Measurements from ENCODE around the gene CAV2. TPM values are rescaled to one million over a fixed set of nuclear protein-coding genes. Genes with fewer than 3 reads are reported as not detected.

Gene CAV2
- total RNA-seq, 1 experiment from 2014 or later: 139 TPM

DNA sequence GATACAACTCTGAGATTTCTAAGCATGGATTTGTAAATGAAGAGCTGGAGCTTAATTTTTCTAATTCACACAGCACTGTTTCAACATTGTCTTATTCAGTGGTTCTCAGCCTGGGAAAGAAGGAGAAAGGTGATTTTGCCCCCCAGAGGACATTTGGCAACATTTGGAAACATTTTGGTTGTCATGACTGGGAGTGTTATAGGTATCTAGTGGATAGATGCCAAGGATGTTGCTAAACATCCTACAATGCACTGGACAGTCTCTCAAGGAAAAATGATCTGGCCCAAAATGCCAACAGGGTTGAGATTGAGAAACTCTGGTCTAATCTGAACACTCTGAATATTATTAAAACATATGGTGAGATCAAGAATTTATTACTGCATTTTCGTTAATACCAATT is 3.8 kb upstream of the CAV2 start:
- no peak for DNase-seq (ENCODE audit: low spot score)

DNA sequence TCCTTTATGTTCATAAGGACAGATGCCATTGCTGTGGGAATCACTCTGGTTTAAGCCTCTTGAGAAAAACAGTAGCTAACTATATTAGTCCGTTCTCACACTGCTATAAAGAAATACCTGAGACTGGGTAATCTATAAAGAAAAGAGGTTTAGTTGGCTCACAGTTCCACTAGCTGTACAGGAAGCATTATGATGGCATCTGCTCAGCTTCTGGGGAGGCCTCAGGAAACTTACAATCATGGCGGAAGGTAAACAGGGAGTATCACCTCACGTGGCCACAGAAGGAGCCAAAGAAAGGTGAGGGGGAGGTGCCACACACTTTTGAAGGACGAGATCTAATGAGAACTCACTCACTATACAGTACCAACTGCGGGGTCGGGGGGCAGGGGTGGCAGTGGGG is 2.9 kb upstream of the CAV2 start:
- no peak for DNase-seq (ENCODE audit: low spot score)

DNA sequence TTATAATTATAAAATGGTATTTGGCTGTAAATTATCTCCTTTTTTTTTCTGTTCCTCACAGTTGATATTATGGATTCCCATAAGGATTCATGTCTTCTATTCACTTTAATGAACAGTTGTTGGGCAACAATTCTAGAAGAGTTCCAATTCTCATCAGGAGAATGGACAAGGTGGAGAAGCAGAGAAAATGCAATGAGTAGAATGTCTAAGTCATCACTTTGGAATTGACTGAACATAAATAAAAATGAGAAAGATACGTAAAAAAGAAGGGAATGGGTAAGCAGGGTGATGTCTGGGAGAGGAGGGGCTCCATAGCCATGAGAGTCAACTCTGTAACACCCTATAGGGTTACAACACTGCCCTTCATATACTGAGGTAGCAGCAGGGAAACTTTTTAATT is 1.8 kb upstream of the CAV2 start:
- DNase-seq (ENCODE audit: low spot score): no peak

DNA sequence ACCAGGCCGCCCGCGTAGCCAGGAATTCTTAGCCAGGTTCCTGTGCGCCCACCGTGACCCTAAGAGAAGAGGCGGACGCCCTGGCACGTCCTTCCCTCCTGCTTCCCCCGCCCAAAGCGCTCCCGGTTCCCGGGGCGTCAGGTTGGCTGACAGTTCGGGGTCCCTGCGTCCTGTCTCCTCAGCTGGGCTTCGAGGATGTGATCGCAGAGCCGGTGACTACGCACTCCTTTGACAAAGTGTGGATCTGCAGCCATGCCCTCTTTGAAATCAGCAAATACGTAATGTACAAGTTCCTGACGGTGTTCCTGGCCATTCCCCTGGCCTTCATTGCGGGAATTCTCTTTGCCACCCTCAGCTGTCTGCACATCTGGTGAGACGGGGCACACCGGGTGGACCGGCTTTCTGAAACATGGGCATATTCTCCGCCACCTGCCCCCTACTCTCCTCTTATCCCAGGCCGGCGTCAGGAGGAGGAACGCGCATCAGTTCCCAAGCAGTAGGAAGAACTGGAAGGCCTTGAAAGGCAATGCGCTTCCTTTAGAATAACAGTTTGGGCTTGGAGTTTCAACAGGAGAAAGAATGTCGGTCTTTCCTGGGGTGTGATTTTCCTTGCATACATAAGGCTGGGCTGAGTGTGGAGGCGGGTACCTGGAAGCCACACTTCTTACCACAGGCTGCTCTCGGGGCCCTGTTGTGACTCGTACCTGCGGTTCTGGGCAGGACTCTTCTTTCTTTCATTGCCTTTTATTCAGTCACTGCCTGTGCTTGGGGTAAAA is 728 bp downstream of the CAV2 start:
- peak; percentile 60 for DNase-seq (ENCODE audit: low spot score)

GRCh38 chr7:116501425-116502167 is 2.1 kb downstream of the CAV2 start:
- DNase-seq (ENCODE audit: low spot score): peak; percentile 63

GRCh38 chr7:116502201-116503096 is 2.9 kb downstream of the CAV2 start:
- DNase-seq (ENCODE audit: low spot score): no peak

DNA sequence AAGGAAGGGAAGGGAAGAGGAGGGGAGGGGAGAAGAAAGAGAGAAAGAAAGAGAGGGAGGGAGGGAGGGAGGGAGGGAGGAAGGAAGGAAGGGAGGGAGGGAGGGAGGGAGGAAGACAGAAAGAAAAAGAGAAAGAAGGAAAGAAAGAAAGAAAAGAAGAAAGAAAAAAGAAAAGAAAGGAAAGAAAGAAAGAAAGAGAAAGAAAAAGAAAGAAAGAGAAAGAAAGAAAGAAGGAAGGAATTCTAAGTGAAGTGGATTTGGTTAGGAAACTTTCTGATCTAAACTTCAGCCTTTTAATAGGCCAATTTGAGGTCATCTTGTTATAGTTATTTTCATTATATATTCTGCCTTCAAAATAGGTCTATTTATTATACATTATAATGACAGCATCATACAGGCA is 4.3 kb downstream of the CAV2 start:
- DNase-seq (ENCODE audit: low spot score): no peak

GRCh38 chr7:116505278-116505677 is 5.7 kb downstream of the CAV2 start:
- no peak for DNase-seq (ENCODE audit: low spot score)

DNA sequence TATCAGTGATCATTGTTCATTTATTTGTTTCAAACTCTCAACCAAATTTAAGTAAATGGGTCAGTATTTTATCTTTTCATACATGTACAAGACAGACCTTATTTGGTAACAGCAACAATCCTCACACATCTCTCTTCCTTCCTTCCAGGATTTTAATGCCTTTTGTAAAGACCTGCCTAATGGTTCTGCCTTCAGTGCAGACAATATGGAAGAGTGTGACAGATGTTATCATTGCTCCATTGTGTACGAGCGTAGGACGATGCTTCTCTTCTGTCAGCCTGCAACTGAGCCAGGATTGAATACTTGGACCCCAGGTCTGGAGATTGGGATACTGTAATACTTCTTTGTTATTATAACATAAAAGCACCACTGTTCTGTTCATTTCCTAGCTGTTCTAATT is 6.3 kb downstream of the CAV2 start:
- no peak for DNase-seq (ENCODE audit: low spot score)

DNA sequence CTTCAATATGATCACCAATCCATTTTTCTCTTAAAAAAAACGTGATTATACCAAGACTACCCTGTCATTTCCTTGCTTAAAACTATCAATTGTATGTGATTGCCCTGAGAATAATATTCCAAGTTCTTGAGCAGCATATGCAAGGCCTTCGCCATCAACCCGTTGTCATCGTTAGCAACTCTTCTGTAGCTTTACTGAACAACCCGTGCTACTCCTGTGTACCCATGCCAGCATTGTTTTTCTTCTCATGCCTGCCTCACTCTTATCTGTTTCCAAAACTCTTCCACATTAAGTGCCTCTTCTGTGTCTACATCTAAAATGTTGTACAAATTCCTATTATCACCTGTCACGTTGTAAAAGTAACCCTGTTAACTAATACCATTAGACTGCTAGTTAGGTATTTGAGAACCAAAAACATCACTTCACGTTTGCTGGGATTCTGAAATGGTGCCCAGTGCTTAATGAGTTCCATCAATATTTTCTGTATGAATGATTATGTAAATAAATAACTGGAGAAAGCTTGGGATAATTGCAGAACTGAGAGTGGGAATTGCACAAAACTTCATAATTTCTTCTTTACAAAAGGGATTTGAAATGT is 10.5 kb downstream of the CAV2 start:
- no peak for DNase-seq (ENCODE audit: low spot score)

DNA sequence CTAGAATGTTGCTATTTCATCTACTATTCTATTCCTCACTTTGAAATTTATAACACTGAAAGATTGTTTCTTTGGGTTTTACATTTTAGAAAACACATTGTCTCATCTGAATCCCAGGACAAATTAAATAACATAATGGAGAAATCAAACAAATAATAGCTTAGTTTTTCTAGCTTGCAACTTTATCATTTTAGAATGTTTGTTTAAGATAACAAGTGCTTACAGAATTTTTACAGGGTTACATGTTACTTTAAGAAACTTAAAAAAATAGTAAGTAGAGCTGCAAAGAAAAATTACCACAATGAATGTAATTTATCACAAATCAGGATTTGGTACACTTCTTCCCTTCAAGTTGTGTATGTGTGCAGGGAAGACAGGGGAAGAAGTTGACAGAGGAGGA is 11.3 kb downstream of the CAV2 start:
- no peak for DNase-seq (ENCODE audit: low spot score)

- peak; percentile 95 for DNase-seq (ENCODE audit: low spot score)
Observed at GRCh38 chr7:116511552-116512519, 12.3 kb downstream of the CAV2 start.

- peak; percentile 79 for DNase-seq (ENCODE audit: low spot score)
Observed at GRCh38 chr7:116512520-116513188, 13.1 kb downstream of the CAV2 start.

- no peak for DNase-seq (ENCODE audit: low spot score)
Observed at GRCh38 chr7:116515584-116515983, 16.0 kb downstream of the CAV2 start.

GRCh38 chr7:116516324-116516723 is 16.8 kb downstream of the CAV2 start:
- no peak for DNase-seq (ENCODE audit: low spot score)

DNA sequence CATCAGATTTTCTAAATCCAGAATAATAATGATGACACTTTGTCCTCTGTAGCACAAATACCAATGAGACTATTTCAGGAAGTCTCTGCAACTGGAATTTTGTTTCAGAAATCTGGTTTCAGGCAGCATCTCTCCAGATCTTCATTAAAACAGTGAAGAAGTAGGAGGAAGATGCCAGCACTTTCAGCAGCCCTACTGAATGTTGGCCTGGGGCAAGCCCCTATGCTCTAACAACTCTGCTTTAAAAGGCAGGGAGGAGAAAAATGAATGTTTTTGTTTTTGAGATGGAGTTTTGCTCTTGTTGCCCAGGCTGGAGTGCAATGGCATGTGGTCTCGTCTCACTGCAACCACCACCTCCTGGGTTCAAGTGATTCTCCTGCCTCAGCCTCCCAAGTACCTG is 18.1 kb downstream of the CAV2 start:
- DNase-seq (ENCODE audit: low spot score): no peak

DNA sequence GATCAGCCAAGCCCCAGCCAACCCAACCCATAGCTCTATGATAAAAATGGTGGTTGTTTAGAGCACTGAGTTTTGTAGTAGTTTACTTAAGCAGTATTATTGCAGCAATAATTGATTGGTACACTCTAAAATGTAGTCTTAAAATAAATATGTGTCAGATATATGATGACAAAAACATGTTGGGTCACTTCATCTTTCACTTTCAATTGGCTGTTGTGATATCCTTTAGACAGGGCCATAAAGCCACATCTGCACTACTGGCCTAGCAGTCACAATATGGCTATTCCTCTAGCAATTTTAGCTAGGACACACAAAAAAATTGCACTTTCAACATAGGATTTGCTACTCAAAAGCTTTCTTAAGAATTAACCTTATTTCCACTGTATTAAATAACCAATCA is 19.4 kb downstream of the CAV2 start:
- no peak for DNase-seq (ENCODE audit: low spot score)

DNA sequence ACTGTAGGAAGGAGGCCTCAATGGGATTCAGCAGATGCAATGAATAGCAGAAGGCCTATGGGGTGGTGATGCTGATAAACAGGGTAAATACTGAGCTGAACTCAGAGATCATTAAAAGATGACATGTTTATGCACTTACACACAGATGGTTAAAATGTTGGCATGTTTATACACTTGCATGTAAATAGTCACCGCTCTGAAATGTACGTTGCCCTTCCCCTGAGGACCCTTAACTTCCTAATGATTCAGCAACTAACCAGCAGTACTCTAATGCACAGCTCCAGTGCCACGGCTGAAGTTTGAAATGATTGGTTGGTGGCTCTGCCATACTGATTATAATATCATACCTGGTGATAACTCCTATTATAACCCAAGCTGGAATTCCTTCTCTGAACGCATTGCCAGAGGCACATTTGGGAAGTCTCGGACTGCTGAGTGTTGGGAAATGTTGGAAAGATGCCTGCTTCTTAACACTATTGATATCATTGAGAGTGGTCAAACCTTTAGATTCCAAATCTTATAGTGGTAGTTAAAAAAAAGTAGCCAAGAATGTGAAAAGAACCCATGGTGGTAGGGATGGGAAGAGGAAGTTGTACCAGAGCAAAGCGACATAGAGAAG is 21.6 kb downstream of the CAV2 start:
- no peak for DNase-seq (ENCODE audit: low spot score)

DNA sequence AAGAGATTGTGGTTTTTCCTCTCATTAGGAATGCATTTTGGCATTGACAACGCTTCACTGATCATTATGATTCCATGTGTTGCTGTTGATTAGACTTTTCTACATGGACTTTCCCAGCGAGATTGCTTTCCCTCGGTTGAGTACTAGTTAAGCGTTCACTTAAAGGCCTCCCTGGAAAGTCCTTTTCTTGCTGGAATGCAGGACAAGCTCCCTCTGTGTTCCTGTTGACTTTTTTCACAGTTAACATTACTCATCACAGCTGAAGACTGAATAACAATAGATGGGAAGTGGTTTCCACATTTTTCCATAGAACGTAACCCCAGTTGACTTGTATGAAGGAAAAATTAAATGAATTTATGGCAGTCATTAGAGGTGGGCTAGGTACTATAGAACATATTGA is 22.7 kb downstream of the CAV2 start:
- DNase-seq (ENCODE audit: low spot score): peak; percentile 93

DNA sequence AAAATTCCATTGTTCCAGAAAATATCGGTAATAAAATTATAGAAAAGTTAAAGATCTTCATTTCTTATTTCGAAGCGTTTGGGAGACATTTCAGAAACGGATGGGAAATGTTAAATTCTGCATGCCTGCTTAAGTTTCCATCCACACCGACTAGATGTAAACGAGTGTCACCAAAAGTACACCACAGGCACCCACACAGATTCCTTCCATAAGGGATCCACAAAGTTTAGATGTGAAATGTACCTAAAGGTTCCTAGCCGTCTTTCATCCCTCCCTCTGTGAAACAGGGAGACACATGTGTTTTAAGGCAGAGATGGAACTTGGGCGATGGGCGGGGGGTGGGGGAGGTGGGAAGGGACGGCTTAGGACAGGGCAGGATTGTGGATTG is 24.7 kb downstream of the CAV2 start:
- DNase-seq (ENCODE audit: low spot score): no peak
